IPS-15b (cell line): Measurements from ENCODE around the gene DMD.

Experiments used
- H3K27me3 ChIP-seq: one replicate; pipeline ENCODE4 v1.6.1; 2013; ENCODE audit warnings: low read length; ENCODE audit not compliant: control insufficient read depth, insufficient read depth
- H3K36me3 ChIP-seq: one replicate; pipeline ENCODE4 v1.6.1; 2013; ENCODE audit warnings: low read length; ENCODE audit not compliant: control insufficient read depth, insufficient read depth
- H3K4me1 ChIP-seq: one replicate; pipeline ENCODE4 v1.6.1; 2013; ENCODE audit warnings: mild to moderate bottlenecking, low read length; ENCODE audit not compliant: control insufficient read depth, insufficient read depth
- H3K4me3 ChIP-seq: one replicate; pipeline ENCODE4 v1.5.1; 2013; ENCODE audit warnings: low read depth, low read length
- H3K9ac ChIP-seq: one replicate; pipeline ENCODE4 v1.6.1; 2013; ENCODE audit warnings: low read depth, mild to moderate bottlenecking, low read length
- H3K9me3 ChIP-seq: one replicate; pipeline ENCODE4 v1.6.1; 2013; ENCODE audit warnings: mild to moderate bottlenecking, low read length; ENCODE audit not compliant: control insufficient read depth, insufficient read depth

Gene DMD

DNA sequence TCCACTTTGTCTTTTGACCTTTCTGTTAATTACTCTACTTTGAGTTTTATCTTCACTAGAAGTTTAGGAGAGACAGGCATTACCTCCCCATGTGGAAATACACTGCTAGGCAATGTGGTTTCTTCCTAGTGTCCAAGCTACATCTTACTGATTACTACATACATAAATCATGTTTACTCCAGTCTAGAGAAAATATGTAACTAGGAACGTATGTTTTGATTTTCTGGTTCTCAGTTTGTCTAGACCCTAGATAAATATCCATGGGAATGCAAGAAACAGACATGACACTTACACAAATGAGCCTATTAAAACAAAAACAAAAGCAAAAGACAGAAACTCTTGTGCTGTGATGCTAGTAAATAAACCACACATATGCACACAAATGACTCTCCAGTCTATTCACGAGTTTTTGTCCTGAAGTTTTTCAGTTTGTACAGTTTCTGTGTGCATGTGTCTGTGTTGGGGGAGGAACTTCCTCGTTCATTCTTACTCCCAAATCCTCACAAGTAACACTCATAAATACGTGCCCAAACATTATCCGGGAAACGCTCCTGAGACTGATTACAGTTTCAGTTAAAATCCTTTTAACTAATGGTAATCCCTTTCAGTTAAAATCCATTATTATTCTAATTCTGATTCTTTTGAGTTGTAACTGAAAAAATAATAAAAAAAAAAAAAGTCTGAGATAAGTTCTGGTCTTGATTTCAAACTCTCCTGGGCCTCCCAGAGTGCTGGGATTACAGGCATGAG, 1856.0 kb downstream of the DMD start:
- Histone ChIP-seq H3K27me3 (no peaks in the 10 kb centered on the region), H3K4me1 (peaks cover 12% of the 10 kb centered on the region), H3K9ac (no peak overlapping the region), H3K4me3 (no peak overlapping the region), H3K36me3 (no peaks in the 10 kb centered on the region), H3K9me3 (no peaks in the 10 kb centered on the region)

DNA sequence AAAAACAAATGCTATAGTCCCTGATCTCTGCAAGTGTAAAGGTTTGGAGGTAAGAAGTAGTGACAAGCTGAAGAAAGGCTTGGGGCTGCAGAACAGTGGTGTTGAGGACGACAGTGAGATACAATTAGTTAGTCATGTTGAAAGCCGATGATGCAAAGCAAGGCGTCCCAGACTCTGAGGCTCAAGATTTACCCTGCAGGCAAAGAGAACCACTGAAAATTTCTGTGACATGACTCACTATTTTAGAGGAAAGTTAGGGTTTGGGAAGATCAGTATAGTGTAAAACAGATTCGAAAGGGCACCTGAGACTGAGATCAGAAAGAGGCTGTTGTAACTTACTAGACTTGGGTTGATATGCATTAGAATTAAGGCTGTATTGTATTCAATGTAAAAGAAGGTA, 1858.3 kb downstream of the DMD start:
- Histone ChIP-seq H3K9ac (no peak overlapping the region), H3K9me3 (no peaks in the 10 kb centered on the region), H3K4me1 (peaks cover 12% of the 10 kb centered on the region), H3K27me3 (no peaks in the 10 kb centered on the region), H3K36me3 (no peaks in the 10 kb centered on the region), H3K4me3 (no peak overlapping the region)

DNA sequence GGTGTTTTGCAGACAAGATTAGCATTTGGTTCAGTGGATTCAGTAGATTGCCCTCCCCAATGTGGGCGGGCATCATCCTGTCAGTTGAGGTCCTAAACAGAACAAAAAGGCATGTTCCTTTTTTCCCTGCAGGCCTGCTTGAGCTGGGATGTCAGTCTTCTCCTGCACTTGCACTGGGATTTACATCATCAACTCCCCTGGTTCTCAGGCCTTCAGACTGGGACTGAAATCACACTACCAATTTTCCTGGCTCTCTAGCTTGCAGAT, 1860.6 kb downstream of the DMD start:
- peaks cover 4% of the 10 kb centered on the region for H3K4me1 ChIP-seq
- H3K36me3 ChIP-seq, result no peaks in the 10 kb centered on the region
- no peak overlapping the region for H3K4me3 ChIP-seq
- H3K9me3 ChIP-seq, result no peaks in the 10 kb centered on the region
- H3K9ac ChIP-seq, result no peak overlapping the region
- H3K27me3 ChIP-seq, result no peaks in the 10 kb centered on the region

DNA sequence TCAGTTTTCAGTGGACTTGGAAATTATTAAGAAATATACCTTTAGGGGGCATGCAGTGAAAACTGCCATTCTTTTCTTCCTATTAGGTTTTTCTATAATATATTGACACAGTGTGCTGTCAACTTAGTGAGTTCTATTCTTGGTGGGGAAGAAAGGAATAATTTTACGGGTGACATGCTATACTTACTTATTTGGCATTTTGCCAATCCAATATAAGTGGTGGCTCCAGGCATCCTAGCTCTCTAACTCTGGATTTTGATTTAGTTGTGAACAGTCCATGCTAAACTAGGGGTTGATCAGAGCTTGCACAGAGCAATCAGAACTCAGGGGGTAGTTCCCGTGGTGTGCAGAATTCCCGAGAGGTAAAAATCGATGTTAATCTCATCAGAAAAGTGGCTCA, 1861.8 kb downstream of the DMD start:
- H3K9me3 ChIP-seq, result no peaks in the 10 kb centered on the region
- H3K4me1 ChIP-seq, result peaks cover 4% of the 10 kb centered on the region
- H3K27me3 ChIP-seq, result no peaks in the 10 kb centered on the region
- H3K9ac ChIP-seq, result no peak overlapping the region
- H3K36me3 ChIP-seq, result no peaks in the 10 kb centered on the region
- H3K4me3 ChIP-seq, result no peak overlapping the region

DNA sequence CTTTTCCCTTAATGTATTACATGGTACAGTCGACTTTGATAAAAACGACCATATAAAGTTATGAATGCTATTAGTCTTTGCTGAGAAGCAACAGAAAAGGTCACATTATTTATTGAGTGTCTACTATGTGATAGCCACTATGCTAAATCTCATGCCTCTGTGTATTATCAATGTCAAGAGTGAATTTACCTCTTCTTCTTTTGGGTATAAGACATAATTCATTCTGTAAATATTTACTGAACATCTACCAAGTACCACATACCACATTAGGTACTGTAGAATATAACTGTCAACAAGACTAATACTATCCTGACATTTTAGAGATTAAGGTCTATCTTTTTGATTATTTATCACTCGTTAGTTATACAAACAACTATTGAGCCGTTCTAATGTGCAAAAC, 1870.8 kb downstream of the DMD start:
- no peaks in the 10 kb centered on the region for H3K36me3 ChIP-seq
- no peak overlapping the region for H3K9ac ChIP-seq
- H3K9me3 ChIP-seq, result no peaks in the 10 kb centered on the region
- peaks cover 2% of the 10 kb centered on the region for H3K4me1 ChIP-seq
- no peaks in the 10 kb centered on the region for H3K27me3 ChIP-seq
- no peak overlapping the region for H3K4me3 ChIP-seq

DNA sequence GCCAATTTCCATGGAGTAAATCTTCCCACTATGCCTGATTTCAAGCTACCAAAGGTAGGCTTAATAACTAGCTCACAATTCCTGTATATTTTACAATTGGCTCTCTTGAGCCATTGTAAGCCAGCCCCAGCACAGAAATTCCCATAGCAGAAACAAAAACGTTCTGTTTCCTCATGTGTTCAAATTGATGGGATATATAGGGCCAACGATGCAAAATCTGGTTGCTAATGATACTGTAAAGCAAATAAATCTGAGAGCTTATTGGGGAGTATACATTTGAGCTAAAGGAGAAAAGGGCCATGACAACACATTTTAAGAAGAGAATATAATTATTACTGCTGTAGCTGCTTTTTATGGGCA, 1872.4 kb downstream of the DMD start:
- Histone ChIP-seq H3K4me3 (no peak overlapping the region), H3K9me3 (no peaks in the 10 kb centered on the region), H3K9ac (no peak overlapping the region), H3K36me3 (no peaks in the 10 kb centered on the region), H3K4me1 (peaks cover under 1% of the 10 kb centered on the region), H3K27me3 (no peaks in the 10 kb centered on the region)

DNA sequence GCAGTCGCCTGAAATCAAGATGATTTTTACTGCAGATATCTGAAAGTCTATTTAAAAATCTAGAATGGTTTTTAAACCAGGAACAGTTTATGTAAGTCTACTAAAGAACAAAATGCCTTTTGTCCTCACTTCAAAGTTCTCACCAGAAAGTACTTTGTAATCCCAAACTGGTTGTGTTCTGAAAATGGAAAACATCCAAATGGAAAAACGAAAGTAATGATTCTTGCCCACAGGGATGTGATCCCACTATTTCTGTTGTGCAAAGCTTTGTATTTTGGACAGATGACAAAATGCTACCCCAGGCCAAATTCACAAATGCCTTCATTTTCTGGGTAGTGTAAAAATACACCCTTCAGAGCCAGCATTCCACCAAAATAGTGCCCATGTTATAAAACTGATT, 1874.0 kb downstream of the DMD start:
- H3K4me1 ChIP-seq, result no peaks in the 10 kb centered on the region
- H3K9ac ChIP-seq, result no peak overlapping the region
- no peaks in the 10 kb centered on the region for H3K9me3 ChIP-seq
- no peaks in the 10 kb centered on the region for H3K36me3 ChIP-seq
- no peaks in the 10 kb centered on the region for H3K27me3 ChIP-seq
- no peak overlapping the region for H3K4me3 ChIP-seq

DNA sequence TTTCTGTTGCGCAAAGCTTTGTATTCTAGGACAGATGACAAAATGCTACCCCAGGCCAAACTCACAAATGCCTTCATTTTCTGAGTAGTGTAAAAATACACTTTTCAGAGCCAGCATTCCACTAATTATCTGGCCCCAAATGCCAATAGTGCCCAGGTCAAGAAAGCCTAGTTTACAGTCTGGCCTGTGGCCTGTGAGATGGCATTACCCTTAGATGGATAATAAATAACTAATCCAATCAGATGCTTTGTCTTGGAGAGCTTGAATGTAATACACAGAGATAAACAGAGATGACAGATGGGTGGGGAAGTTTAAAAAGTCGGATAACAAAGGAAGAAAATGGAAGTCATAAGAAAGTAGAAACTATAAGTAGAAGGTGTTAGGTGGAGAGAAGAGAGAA, 1874.9 kb downstream of the DMD start:
- Histone ChIP-seq H3K27me3 (no peaks in the 10 kb centered on the region), H3K9me3 (no peaks in the 10 kb centered on the region), H3K4me3 (no peak overlapping the region), H3K4me1 (no peaks in the 10 kb centered on the region), H3K36me3 (no peaks in the 10 kb centered on the region), H3K9ac (no peak overlapping the region)

DNA sequence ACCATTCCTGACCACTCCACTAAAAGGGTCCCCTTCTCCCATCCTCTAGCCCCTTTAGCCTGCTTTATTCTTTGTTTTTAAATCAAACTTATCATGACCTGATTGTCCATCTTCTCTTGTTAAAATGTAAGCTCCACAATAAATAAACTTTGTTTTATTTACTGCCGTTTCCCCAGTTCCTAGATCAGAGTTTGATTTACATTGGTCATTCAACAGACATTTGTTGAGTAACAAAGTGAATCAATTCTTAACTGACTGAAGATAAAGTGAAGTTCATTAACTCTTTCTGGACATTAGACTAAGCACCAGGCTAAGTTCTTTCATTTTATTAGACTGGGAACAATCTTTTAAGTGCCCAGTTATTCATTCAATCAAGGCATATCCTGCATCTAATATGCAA, 1876.4 kb downstream of the DMD start:
- Histone ChIP-seq H3K9ac (no peak overlapping the region), H3K9me3 (no peaks in the 10 kb centered on the region), H3K36me3 (no peaks in the 10 kb centered on the region), H3K4me3 (no peak overlapping the region), H3K27me3 (no peaks in the 10 kb centered on the region), H3K4me1 (no peaks in the 10 kb centered on the region)

DNA sequence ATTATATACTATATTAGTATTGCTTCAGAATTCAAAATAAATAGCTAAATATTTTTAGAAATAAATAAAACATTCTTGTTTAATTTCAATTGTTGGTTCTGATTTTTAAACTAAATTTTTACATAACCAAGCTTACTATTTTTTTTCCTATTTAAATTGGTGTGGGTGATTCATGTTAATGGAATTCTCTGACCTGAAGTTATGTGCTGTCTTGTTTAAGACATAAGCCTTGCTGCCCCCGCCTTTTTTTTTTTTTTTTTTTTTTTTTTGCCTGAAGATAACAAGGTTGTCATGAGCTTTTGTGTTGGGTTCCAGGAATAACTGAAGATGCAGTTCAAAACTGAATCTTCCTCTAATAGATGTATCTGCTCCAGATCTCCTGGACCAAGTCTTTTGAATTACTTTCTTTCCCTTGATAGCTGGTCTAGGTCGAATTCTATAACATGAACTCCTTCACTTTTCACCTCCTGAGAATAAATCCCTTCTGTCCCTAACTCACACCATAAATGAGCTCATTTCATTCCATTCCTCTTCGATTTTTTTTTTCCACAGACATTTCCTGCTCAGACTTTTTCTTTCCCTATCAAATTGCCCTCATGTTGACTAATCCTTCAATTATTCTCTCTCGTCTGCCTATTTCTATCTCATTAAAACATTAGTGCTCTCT, 1878.1 kb downstream of the DMD start:
- Histone ChIP-seq H3K4me3 (no peak overlapping the region), H3K9ac (no peak overlapping the region), H3K36me3 (no peaks in the 10 kb centered on the region), H3K27me3 (no peaks in the 10 kb centered on the region), H3K9me3 (no peaks in the 10 kb centered on the region), H3K4me1 (no peaks in the 10 kb centered on the region)

DNA sequence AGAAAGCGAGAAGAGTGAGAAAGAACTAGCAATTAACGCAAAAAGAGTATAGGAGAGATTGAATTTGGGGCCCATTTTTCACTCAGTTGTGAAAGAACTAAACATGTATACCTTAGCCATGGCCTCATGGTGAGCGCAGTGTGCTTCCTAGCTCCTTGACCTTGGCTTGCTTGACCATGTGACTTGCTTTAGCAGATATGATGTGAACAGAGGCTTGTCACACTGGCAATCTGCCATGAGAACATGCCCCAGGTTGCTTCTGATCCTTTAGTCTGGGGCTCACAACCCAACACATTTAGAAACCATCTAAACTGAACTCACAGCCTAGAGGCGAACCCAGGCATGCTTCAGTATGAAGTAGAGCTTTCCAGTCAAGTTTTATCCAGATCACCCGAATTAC, 1879.4 kb downstream of the DMD start:
- H3K4me3 ChIP-seq, result no peak overlapping the region
- no peaks in the 10 kb centered on the region for H3K27me3 ChIP-seq
- H3K36me3 ChIP-seq, result no peaks in the 10 kb centered on the region
- no peaks in the 10 kb centered on the region for H3K4me1 ChIP-seq
- H3K9me3 ChIP-seq, result no peaks in the 10 kb centered on the region
- H3K9ac ChIP-seq, result no peak overlapping the region

DNA sequence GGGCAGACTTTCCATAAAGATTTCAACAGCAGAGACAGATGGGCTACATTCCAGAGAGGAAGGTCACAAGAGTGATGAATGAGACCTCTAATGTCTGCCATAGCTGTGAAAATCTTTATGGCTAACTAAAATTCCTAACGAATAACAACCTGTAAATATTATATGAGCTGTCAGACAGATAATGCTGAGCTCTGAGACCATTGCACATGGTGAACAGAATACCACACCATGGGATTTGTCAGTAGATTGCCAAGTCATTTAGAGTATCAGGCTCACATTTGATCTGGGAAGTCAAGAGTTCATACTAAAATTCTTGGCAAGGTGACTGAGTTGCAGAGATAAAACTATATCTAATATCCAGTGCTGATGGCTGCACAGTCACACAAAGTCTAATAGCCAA, 1880.3 kb downstream of the DMD start:
- H3K9me3 ChIP-seq, result no peaks in the 10 kb centered on the region
- no peaks in the 10 kb centered on the region for H3K27me3 ChIP-seq
- no peak overlapping the region for H3K4me3 ChIP-seq
- H3K36me3 ChIP-seq, result no peaks in the 10 kb centered on the region
- H3K4me1 ChIP-seq, result no peaks in the 10 kb centered on the region
- no peak overlapping the region for H3K9ac ChIP-seq
